Heart right ventricle (tissue), 16 donors: ENCODE results near the gene FAM229B. TPM values are rescaled to one million over a fixed set of nuclear protein-coding genes. Genes with fewer than 3 reads are reported as not detected.

Source experiments
- ATAC-seq, 8 donors: fragments of 200-7000 bp; cut with Tn5 transposase; one replicate each; pipeline ENCODE4 v1.9.1; 2020; ENCODE audit warnings: mild to moderate bottlenecking in 8 of 8, moderate library complexity in 8 of 8, moderate number of reproducible peaks in 1 of 8
- DNase-seq, 2 donors: peaks; one replicate each; pipeline ENCODE4 v3.0.0-alpha.2; 2020
- H3K27ac ChIP-seq, 10 donors: fragments of 200-600 bp; sonication (generic) in 2 of 10; one replicate each; pipeline versions ENCODE4 v1.5.0 to v1.8.0; 2020 to 2022; ENCODE audit warnings: mild to moderate bottlenecking in 3 of 10
- H3K27me3 ChIP-seq, 7 donors: fragments of 200-600 bp; one replicate each; pipeline ENCODE4 v1.8.0; 2021 to 2022; ENCODE audit warnings: mild to moderate bottlenecking in 2 of 7
- H3K36me3 ChIP-seq, 9 donors: fragments of 200-600 bp; sonication (generic) in 1 of 9; one replicate each; pipeline versions ENCODE4 v1.5.0 to v1.8.0; 2020 to 2022; ENCODE audit warnings: mild to moderate bottlenecking in 2 of 9
- H3K4me1 ChIP-seq, 9 donors: fragments of 200-600 bp; sonication (generic) in 1 of 9; one replicate each; pipeline versions ENCODE4 v1.5.0 to v1.8.0; 2020 to 2022; ENCODE audit warnings: mild to moderate bottlenecking in 4 of 9
- H3K4me3 ChIP-seq, 10 donors: fragments of 200-600 bp; sonication (generic) in 2 of 10; one replicate each; pipeline versions ENCODE4 v1.5.0 to v1.8.0; 2020 to 2022; ENCODE audit warnings: mild to moderate bottlenecking in 7 of 10, moderate library complexity in 2 of 10
- H3K9me3 ChIP-seq, 11 donors: fragments of 200-600 bp in 10 of 11; sonication (generic) in 2 of 11; one replicate each; pipeline versions ENCODE4 v1.5.0 to v1.8.0; 2013 to 2022; ENCODE audit warnings: mild to moderate bottlenecking in 2 of 11, control low read depth in 1 of 11, moderate library complexity in 1 of 11
- WGBS, 2 donors: extraction: QIAGEN DNeasy Blood & Tissue Kit; methylation state at CpG; one replicate each; pipeline ENCODE4 v1.1.7; 2013; ENCODE audit warnings: inconsistent platforms in 1 of 2; 5-methylcytosine and 5-hydroxymethylcytosine counted together
- intact Hi-C, 10 donors: fragments of 100-400 bp; cut with DNase I; formaldehyde crosslinking; loops; one replicate each; pipeline versions ENCODE4 v1.11.1 to v1.14.2; 2022
- polyA plus RNA-seq, 2 donors: library from polyadenylated mRNA; stranded (reverse); fragments of 200-250 nt; gene quantifications; one replicate each; pipeline ENCODE4 v1.2.3, GENCODE V29; 2013
- total RNA-seq, 10 donors: library from RNA; stranded (reverse); fragmentation: NEBNext Ultra II Directional in 3 of 10; extraction: Animal tissue kit (Norgen Biotek cat#: 25700) in 3 of 10; gene quantifications; one replicate each; pipeline versions ENCODE4 v1.2.1 to v1.2.4, GENCODE V29; 2021 to 2023
- TF ChIP-seq, protein P1 (sequence below), 9 donors: fragments of 200-600 bp; sonication (generic) in 2 of 9; IDR thresholded peaks; one replicate each; pipeline versions ENCODE4 v1.5.0 to v1.8.0; 2021 to 2022; ENCODE audit warnings: antibody characterized with exemption in 9 of 9, mild to moderate bottlenecking in 5 of 9, moderate library complexity in 1 of 9
- donor health status: Arrhythmogenic right ventricular cardiomyopathy.
- donor health status: ischemic (EF 13 %, LVEDD 7.1; RV severe dilation, severe dysfunction).
- donor health status: healthy with polysubstance abuse.
- donor health status: DM: no; HTN: yes; CAD: no.
- donor health status: DM: no; HTN: no; CAD: no.
- donor health status: ischemic (EF 25% LVEDD 6.9; RV normal size, moderate dysfunction).
- donor health status: ischemic (EF 25% LVEDD 5.7; RV mildly dilated, moderate dysfunction).
- donor health status: healthy.
- donor health status: DM: yes; HTN: yes; CAD: no.
- donor health status: Ischemic cardiomyopathy.
- donor health status: ischemic (EF 35%, LVEDD 5.7; RV mildly dilated, moderate dysfunction).
- donor health status: nonischemic (EF 11% LVEDD 7.7; RV severe dilation, severe dysfunction).
- donor health status: DM: yes; HTN: yes; CAD: no.
- donor health status: PGD.
- donor health status: ischemic (EF 29% LVEDD 5.4; RV normal size, mild dysfunction).
- donor health status: nonischemic (EF 23%, LVEDD 6.1; RV moderate dilation, normal function).

Gene FAM229B
- total and polyA plus RNA-seq, 12 donors: 36.7 to 88.7 (median 59.8) TPM

DNA sequence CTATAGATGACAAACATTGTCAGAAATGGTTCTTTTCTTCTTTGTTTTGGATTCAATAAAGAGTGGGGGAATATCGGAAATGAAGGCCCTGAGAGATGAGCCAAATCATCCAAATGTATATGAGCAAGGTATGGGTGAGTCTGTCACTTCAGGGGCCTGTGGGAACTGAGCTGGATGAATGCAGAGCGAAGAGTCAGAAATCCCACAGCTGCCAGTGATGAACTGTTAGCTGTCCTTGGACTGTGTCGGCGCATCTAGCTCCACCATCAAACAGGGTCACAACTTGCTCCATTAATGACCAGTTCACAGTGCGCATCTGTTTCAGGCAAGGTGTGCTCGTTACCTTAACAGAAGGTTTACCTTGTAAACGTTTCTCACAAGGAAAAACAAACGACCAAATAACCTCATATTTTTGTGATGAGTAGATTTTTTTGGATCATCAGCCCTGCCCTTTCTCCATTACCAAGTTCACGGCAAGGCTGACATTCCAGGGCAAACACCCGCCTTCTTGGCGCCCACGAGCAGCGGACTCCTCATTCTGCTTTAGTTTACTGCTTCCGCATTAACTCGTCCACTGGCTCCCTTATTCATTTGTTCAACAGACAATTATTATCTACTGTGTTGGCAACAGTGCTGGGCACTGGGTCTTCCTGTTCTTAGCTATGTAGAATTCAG, 48.5 kb upstream of the FAM229B start:
- intact Hi-C loops: no loop called here
- H3K4me3 ChIP-seq: no peak overlapping the region
- TF ChIP-seq, protein P1, sequence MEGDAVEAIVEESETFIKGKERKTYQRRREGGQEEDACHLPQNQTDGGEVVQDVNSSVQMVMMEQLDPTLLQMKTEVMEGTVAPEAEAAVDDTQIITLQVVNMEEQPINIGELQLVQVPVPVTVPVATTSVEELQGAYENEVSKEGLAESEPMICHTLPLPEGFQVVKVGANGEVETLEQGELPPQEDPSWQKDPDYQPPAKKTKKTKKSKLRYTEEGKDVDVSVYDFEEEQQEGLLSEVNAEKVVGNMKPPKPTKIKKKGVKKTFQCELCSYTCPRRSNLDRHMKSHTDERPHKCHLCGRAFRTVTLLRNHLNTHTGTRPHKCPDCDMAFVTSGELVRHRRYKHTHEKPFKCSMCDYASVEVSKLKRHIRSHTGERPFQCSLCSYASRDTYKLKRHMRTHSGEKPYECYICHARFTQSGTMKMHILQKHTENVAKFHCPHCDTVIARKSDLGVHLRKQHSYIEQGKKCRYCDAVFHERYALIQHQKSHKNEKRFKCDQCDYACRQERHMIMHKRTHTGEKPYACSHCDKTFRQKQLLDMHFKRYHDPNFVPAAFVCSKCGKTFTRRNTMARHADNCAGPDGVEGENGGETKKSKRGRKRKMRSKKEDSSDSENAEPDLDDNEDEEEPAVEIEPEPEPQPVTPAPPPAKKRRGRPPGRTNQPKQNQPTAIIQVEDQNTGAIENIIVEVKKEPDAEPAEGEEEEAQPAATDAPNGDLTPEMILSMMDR (IDR thresholded peaks at IDR 0.05): no peak
- DNase-seq: no peak
- no peaks in the 10 kb centered on the region for H3K27me3 ChIP-seq
- H3K27ac ChIP-seq: peak overlapping the region in 8 of 10 donors; percentile 54 to 76 (median 68)
- ATAC-seq: no peak
- H3K4me1 ChIP-seq: peaks cover 0 to 42% (median 12%) of the 10 kb centered on the region in 9 donors
- H3K9me3 ChIP-seq: no peaks in the 10 kb centered on the region
- WGBS, 2 donors: 92 to 93% methylated on average over 15 of the region's 15 CpGs
- H3K36me3 ChIP-seq: no peaks in the 10 kb centered on the region

DNA sequence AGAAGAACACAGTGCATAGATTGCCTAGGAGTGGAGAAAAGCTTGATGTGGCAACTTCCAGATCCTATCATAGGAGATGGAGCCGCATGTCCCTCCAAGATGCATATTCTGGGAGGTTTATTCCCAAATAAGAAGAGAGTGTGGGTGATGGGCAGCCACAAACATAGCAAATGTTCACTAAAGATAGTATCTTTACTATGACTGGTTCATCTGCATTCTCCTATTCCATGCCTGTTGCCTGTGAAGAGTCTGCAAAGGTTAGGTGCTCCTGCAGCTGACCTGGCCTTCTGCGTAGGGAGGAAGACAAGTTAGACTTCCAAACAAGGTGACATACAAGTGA, 48.0 kb upstream of the FAM229B start:
- no peak overlapping the region for H3K27ac ChIP-seq
- H3K9me3 ChIP-seq: no peaks in the 10 kb centered on the region
- TF ChIP-seq, protein P1 (IDR thresholded peaks at IDR 0.05): no peak
- DNase-seq (no peak), ATAC-seq (no peak)
- H3K27me3 ChIP-seq: no peaks in the 10 kb centered on the region
- intact Hi-C loops: no loop called here
- H3K36me3 ChIP-seq: no peaks in the 10 kb centered on the region
- WGBS, 2 donors: 76 to 93% methylated on average over 2 of the region's 2 CpGs
- H3K4me1 ChIP-seq: peaks cover 0 to 46% (median 15%) of the 10 kb centered on the region in 9 donors
- no peak overlapping the region for H3K4me3 ChIP-seq

DNA sequence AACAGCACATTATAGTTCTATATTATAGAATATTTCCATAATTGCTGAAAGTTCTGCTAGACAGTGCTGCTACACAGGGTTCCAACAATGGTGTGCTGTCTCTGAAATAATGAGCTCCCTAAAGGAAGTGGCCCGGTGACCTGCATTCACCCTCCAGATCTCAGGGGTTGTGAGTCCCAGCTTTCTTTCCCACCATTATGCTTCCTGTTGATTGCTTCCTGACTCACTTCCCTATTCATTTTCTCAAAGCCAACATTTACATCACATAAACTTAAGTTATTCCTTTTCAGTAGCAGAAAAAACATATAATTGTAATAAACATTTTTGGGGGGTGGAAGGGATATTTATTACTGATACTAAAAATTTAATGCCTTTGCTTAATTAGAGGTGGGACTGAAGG, 46.4 kb upstream of the FAM229B start:
- Histone ChIP-seq H3K36me3 (no peaks in the 10 kb centered on the region), H3K9me3 (no peaks in the 10 kb centered on the region), H3K4me3 (no peak overlapping the region), H3K27ac (peak overlapping the region in 1 of 10 donors; percentile 17), H3K27me3 (no peaks in the 10 kb centered on the region), H3K4me1 (peaks cover 0 to 46% (median 15%) of the 10 kb centered on the region in 9 donors)
- ATAC-seq (no peak), DNase-seq (no peak)
- intact Hi-C loops: loop anchor here in 9 of 10 donors (5.0 to 10.0 kb wide), 5 partner anchors 44 to 786 kb away; a partner anchor contains a TSS
- TF ChIP-seq, protein P1 (IDR thresholded peaks at IDR 0.05): no peak
- whole genome bisulfite sequencing, 2 donors: 50 to 55% methylated on average over 1 of the region's 1 CpG

DNA sequence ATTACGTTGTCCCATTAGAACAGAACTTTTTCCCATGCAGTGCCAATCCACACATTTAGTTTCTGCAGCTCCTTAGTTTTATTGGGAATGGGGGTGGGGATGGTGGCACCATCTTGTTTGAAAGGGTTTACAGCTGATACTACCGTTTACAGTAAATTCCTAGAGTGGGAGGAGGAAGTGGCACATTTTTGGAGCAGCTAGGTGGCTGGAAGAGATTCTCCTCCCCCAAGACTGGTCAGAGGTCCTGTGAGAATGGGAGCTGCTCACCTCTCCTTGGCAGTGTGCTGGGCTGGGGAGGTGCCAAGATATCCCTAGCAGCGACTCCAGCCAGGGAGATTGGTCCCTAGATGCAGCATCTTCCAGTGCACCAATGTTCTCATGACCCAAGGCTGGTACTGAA, 45.9 kb upstream of the FAM229B start:
- H3K9me3 ChIP-seq: no peaks in the 10 kb centered on the region
- H3K4me1 ChIP-seq: peaks cover 0 to 45% (median 15%) of the 10 kb centered on the region in 9 donors
- H3K4me3 ChIP-seq: no peak overlapping the region
- intact Hi-C loops: loop anchor here in 9 of 10 donors (5.0 to 10.0 kb wide), 5 partner anchors 44 to 787 kb away; a partner anchor contains a TSS
- no peak for DNase-seq
- TF ChIP-seq, protein P1 (IDR thresholded peaks at IDR 0.05): no peak
- peak overlapping the region in 1 of 10 donors; percentile 17 for H3K27ac ChIP-seq
- ATAC-seq: no peak
- no peaks in the 10 kb centered on the region for H3K27me3 ChIP-seq
- WGBS, 2 donors: 71 to 76% methylated on average over 3 of the region's 3 CpGs
- H3K36me3 ChIP-seq: no peaks in the 10 kb centered on the region
